TTC549 (cell line): Measurements from ENCODE around the gene EFNA5.

ENCODE experiments used
- FAIRE-seq: peaks from 2 replicates; lab custom pipeline; 2012; peaks lifted over from hg19 to GRCh38; lab: Jason Lieb, UNC

EFNA5 gene

DNA sequence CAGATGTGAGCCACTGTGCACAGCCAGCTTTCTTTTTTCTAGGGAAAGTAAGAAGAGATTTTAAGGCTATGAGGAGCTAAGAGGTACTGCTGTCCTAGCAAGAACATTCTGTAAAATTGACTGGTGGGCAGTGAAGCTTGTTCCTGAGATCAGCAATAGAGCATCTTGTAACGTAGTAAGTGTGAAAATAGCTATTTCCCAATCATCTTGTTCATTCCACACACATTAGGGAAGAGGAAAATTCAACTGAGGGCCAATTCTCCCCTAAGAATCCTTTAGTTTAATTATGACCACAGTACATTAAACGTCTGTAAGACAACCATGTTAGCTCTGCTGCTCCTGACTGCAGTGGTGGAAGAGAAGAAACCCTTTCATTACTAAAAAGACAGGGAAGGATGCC is 246.2 kb downstream of the EFNA5 start:
- no peak for FAIRE-seq

DNA sequence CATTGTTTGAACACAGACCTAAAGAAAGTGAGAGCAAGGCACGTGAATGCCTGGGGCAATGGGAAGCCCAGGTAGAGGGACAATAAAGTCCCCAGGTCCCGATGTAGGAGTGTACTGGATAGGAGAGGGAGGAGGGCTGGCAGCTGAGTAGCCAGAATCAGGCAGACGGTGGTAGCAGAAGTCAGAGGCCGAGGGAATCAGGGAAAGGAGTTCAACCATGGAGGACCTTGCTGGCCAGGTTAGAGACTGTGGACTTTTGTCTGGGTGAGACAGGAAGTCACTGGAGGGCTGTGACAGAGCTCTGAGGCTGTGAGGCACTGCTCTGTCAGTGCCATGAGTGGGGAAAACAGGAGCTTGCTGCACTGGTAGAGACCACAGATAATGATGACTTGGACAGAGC is 248.2 kb downstream of the EFNA5 start:
- no peak for FAIRE-seq

DNA sequence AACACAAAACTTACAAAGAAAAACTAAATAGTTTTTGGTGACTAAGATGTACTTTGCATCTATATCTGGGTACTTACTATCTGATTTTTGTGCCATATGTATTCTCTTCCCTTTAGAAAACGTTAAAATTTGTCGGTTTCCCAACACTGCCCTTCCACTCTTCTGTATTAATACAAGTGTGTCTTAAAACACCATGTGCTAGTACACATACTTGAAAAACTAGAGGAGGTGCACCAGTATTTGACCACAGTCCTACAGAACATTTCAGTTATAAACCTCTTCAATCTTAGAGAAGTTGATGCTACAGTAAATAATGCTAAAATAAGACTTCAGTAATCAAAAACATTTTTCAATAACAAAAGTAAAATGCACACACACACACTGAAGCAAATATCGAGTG is 251.2 kb downstream of the EFNA5 start:
- FAIRE-seq = no peak

DNA sequence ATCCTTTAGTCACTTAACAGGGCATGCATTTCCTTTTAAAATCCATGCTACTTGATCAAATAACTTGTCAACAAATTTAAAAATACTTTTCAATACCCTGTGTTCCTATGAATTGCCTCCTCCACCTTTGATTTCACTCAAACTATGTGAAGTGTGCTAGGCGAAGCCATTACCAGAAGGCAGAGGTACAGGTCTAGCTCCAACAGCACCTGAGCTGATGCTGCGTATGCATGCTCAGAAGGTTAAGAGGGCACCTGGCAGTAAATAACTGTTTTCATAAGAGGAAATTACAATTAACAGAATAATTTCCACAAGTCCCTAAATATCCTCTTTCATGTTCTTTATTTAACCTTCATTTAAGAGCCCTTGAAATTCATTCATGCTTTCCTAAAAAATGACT is 251.8 kb downstream of the EFNA5 start:
- FAIRE-seq = no peak

GRCh38 chr5:107418071-107418470 is 252.7 kb downstream of the EFNA5 start:
- no peak for FAIRE-seq

DNA sequence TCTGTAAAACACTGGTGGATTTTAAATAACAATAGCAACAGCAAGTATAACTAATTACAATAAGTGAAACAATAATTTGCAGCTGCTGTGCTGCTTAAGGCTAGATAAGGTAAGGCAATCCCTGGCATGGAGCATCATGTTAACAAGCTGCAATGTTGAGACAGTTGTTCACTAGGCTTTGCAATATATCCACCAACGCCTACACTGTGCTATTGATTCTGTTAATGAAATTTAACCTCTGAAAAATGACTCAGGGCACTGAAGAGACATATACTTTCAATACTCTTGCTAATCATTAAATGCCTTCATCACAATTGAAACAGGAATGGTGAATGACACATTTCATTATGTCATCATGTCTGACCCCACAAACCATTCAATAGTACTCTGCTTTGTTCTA is 255.0 kb downstream of the EFNA5 start:
- no peak for FAIRE-seq

DNA sequence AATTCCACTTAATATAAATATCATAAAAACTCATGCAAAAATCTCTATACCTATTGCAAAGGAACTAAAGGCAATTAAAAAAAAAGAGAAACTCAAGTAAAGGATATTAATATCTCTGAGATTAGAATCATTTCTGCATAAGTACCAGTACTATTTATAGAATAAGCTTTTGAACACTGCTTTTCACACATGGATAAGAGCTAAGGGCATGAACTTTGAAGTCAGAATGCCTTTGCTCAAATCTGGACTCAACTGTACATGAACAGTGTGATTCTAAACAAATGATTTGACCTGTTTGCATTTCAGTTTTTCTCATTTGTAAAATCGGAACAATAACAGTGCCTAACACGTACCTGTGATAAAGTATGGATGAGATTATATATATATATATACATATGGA is 255.9 kb downstream of the EFNA5 start:
- no peak for FAIRE-seq

- FAIRE-seq = no peak
Measured at GRCh38 chr5:107413754-107414153, 257.0 kb downstream of the EFNA5 start.

- no peak for FAIRE-seq
Measured at GRCh38 chr5:107408564-107408963, 262.2 kb downstream of the EFNA5 start.

GRCh38 chr5:107407713-107408298 is 262.9 kb downstream of the EFNA5 start:
- FAIRE-seq = no peak

- FAIRE-seq = no peak
Measured at GRCh38 chr5:107404595-107405374, 266.0 kb downstream of the EFNA5 start.

DNA sequence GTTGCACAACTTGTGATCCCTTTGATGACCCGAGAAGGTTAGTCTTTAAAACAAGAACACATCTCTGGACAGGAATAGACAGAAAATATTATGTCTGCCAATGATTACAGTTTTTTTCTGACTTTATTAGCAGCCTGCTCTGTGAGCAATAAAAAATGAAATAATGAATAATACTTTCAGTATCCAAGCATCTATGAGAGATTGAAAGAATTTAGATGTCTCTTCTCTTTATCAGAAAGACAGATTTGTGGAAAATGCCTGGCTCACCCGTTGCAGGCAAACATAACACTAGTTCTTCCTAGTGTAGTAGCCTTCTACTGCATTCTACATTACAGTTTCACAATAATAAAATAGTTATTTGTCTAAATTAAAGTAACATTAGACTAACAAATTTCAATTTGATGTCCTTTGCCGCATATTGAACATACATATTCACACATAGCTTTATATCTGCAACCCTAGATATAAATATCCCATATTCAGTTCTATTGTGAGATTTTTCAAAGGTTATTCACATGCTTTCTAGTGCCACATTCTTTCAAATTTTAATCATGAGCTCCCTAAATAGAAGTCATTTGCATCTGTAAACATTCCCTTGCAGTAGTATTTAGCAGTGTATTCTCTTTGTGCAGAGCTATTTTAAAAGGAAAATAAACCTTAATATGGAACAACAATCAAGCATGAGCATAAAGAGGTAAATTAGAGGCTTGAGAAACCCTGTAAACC is 267.3 kb downstream of the EFNA5 start:
- FAIRE-seq = no peak

DNA sequence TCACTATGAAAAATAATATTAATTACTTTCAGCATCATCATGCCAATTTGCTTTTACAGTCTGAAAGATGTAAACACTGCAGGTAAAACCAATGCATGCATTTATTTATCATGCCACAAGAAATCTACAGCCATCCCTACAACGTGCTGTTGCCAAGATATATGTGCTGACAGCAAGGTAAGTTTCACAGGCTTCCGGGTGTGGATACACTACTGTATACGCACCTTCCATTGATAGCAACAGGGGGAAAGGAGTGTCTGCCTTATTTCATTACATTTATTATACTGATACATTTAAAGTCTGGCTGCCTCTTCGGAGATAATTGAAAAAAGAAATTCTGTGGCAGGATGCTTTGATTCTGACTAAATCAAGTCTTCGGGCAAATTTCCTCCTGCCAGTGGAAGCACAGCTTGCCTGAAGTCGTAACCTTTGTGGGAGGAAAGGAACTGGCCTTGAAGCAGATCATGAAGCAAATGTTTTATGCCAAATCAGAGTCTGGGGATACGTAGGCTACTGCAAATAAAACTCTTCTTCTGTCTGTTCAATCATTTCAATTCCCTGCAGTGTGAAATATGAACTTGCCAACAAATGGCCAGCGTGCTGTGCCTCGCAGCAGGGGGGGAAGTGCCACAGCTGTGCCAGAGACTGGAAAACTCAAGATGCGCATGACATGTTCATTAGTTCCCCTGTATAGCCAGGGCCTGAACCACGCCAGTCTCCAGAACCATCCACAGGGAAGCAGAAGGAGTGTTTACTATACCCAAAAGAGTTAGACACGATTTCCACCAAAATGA is 268.1 kb downstream of the EFNA5 start:
- FAIRE-seq = no peak

- FAIRE-seq = no peak
Measured at GRCh38 chr5:107401470-107402122, 269.1 kb downstream of the EFNA5 start.

GRCh38 chr5:107400328-107400727 is 270.4 kb downstream of the EFNA5 start:
- no peak for FAIRE-seq

DNA sequence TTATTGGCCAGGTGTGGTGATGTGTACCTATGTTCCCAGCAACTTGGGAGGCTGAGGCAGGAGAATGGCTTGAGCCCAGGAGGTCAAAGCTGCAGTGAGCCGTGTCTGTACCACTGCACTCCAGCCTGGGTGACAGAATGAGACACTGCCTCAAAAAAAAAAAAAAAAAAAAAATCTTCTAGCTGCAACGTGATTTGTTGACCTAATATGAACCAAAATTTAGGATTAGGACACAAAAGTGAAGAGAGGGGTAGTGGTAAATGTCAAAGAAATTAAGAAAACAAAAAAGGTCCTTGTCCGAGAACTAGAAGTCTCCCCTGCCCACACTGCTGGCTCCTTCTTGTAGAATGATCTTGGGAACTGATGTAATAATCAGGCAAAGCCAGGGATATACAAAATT is 272.0 kb downstream of the EFNA5 start:
- no peak for FAIRE-seq

DNA sequence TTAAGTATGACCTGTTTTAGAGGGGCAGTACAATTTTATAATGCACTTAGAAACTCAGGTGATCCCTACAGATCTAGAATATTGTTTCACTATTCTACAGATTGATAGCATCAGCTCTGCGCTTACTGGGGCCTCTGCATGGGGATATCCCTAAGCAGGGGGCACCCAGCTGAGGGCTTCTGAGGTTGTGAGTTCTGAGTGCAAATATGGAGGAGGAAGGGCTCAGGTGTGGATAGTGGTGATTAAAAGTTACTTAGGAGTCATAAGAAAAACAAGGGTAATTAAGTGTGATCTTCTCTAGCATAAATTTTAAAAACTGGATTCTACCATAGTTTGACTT is 274.4 kb downstream of the EFNA5 start:
- FAIRE-seq = no peak

DNA sequence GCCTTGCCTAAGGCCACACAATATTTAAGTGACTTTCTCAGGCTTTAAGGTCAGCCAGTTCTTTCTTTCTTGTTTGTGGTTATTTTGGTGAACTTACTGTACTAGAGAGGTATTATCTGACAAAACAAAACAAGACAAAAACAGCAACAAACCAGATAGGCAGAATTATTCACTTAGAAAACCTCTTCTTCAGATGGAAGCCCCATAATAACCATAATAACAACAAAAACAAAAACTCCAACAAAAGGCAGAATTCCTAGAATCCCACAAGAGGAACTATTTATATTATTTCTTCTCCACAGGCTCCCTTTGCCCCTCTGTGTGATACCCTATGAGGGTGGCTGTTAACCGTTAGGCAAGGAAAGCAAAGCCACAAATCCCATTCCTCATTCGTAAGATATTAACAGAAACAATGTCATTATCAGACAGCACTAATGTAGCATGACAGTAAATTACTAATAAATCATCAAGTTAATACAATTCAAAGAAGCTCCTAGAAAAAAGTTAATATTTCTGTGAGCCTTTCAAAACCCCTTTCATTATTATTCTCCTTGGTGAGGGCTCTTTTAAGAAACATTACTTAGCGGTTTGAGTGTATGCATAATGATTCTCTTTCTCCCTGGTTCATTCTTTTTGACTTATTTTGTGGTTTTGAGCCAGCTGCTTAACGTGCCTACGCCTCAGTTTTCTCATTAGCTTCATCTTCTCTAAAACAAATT is 274.9 kb downstream of the EFNA5 start:
- no peak for FAIRE-seq

DNA sequence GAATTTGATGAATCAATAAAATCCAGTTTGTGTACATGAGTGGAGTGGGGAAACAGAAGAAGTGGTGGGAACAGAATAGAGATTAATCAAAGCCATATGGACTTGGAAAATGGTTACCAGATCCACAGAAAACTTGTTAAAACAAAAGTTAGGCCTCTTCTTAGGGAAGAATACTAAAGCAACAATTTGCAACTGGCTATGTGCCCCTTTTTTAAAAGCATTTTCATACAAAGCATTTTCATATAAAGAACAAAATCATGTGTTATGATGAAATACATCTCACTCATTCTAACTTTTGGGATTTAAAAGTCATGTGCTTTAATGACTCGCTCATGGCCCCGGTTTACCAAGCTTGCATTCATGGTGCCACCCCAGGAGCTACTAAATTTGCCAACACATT is 276.9 kb downstream of the EFNA5 start:
- no peak for FAIRE-seq

DNA sequence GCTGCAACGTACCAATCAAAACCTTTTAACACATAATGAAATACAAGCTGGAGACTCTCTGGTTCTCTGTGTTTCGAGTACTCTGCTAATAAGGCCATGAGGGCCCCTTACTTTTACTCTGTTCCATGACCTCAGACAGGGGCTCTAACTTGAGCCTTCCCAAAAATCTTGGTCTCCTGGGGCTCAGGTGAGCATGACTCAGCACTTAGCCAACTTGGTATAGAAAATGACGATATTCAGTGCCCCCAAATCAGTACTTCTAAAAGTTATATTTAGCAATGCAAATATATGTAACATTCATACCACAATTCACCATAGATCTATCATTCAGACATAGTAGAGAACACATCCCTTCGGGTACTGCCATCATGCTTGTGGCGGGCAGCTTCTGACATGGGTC is 278.9 kb downstream of the EFNA5 start:
- no peak for FAIRE-seq

- FAIRE-seq = no peak
Measured at GRCh38 chr5:107389775-107390148, 281.0 kb downstream of the EFNA5 start.
